HUES48 (cell line): ENCODE results near the gene PRLH.

Source experiments
- H3K27ac ChIP-seq: one replicate; pipeline ENCODE4 v1.7.0; 2013; ENCODE audit warnings: low read depth, low read length, inconsistent platforms
- H3K27me3 ChIP-seq: 2 replicates; pipeline ENCODE4 v1.6.1; 2013; ENCODE audit warnings: mild to moderate bottlenecking, low read length; ENCODE audit not compliant: control insufficient read depth, insufficient read depth
- H3K36me3 ChIP-seq: 2 replicates; pipeline ENCODE4 v1.6.1; 2013; ENCODE audit warnings: low read length; ENCODE audit not compliant: control insufficient read depth, insufficient read depth
- H3K4me1 ChIP-seq: 2 replicates; pipeline ENCODE4 v1.6.1; 2013; ENCODE audit warnings: mild to moderate bottlenecking, low read length; ENCODE audit not compliant: control insufficient read depth, insufficient read depth
- H3K4me3 ChIP-seq: 2 replicates; pipeline ENCODE4 v1.5.1; 2013; ENCODE audit warnings: mild to moderate bottlenecking, low read depth, low read length
- H3K9ac ChIP-seq: 2 replicates; pipeline ENCODE4 v1.6.1; 2013; ENCODE audit warnings: mild to moderate bottlenecking, low read depth, low read length, moderate library complexity
- H3K9me3 ChIP-seq: 2 replicates; pipeline ENCODE4 v1.6.1; 2013; ENCODE audit warnings: low read length; ENCODE audit not compliant: control insufficient read depth, insufficient read depth

The PRLH gene

DNA sequence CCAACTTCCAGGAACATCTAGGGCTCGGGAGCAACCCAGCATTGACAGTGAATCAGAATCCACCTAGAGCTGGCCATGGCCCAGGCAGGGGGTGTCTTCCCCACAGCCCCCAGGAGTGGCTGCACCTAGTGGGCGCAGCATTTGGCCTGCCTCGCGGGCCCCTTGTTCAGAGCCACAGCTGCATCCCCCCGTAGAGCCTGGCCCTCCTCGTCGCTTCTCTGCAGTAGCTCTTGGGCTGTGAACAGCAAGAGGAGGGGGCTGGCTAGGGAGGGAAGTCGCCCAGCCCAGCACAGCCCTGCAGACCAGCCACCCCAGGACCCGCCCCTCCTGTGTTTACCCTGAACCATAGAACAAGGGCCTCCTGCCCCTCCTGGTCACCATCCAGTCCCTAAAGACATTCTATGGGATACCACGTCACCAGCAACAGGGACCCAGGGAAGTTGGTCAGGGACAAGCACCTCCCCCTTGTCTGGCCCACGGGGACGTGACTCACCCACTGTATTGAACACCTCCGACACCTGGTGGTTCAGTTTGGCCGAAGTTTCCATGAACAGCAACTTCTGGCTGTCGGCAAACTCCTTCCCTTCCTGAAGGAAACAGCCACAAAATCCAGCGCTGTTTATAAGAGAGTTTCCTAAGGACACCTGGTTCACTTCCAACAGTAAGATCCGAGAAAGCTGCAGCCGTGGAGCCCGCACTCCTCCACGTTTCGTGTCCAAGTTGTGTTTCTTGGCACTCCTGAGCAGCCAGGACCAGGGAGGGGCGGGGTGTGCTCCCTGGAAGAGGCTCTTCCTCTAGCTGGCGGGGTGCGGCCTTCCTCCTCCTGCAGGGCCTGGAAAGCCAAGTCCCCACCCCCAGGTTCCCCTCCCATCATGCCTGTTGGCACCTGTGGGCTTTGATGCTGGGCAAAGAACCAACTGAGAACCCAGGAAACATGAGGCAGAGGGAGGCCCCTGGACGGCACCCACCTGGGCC, 8.8 kb downstream of the PRLH start:
- Histone ChIP-seq H3K27ac (no peak overlapping the region), H3K4me1 (peaks cover 9% of the 10 kb centered on the region; the same call in 1 of the 2 replicates), H3K36me3 (peaks cover 27% of the 10 kb centered on the region), H3K9ac (no peak overlapping the region), H3K9me3 (no peaks in the 10 kb centered on the region), H3K27me3 (no peaks in the 10 kb centered on the region), H3K4me3 (no peak overlapping the region)

DNA sequence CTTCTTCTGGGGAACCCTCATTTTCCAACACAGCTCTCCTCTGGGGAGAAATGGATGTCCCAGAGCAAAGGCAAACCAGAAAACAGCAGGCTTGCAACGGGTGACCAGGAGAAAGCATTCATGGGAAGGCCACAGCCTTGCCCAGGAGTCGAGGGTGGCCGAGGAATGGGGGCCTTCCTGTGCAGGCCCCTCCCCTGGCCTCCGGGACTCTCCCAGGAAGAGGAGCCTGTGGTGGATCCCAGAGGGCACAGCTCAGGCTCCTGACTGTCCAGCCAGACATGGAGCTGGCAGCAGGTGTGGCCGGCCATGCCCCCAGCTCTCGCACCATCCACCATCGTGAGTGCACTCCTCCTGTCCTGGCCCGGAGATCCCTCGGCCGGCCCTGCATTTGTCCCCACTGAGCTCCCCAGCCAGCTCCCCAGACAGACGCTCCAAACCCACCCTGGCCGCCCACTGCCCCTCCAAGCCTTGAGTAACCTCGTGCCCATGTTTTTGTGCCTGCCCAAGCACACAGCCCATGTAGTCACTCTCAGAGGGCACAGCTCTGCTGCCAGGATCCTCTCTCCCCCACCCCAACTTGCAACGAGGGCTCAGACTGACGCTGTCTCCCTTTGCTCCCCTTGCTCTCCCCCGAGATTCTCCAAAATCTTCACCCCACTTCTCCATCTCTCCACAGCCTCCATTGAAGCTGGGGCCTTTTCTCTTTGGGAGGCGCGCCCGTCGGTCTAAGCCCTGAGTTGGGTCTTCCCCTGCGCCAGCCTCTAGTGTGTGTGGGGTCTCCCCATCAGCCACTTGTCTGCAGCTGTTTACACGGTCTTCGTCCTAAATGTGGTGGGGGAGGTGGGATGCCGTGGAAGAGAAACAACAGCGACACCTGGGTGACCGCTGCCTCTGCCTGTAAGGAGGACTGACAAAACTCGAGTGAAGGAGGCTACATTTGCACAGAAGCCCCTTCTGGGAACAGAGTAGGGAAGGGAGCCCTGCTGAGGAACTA, 9.8 kb downstream of the PRLH start:
- H3K4me1 ChIP-seq, result peaks cover 9% of the 10 kb centered on the region; the same call in 1 of the 2 replicates
- no peak overlapping the region for H3K4me3 ChIP-seq
- no peak overlapping the region for H3K27ac ChIP-seq
- H3K9ac ChIP-seq, result no peak overlapping the region
- H3K36me3 ChIP-seq, result peaks cover 27% of the 10 kb centered on the region
- H3K27me3 ChIP-seq, result no peaks in the 10 kb centered on the region
- no peaks in the 10 kb centered on the region for H3K9me3 ChIP-seq

DNA sequence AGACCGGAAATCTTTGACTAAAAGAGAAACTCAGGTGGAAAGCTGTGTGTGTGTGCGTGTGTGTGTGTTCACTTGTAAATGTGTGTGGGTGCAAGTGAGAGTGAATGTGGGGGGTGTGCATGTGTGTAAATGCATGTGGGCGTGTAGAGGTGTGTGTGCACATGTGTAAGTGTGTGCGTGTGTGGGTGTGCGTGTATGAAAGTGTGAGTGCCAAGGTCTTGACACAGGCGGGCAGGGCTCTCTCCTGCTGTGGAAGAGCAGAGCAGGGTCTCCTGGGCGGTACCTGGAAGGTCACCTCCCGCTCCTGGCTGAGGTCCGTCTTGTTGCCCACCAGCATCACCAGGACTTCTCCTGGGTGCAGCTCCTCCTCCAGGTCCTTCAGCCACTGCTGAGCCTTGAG, 10.6 kb downstream of the PRLH start:
- Histone ChIP-seq H3K27ac (no peak overlapping the region), H3K27me3 (no peaks in the 10 kb centered on the region), H3K4me1 (peaks cover 11% of the 10 kb centered on the region), H3K36me3 (peaks cover 32% of the 10 kb centered on the region), H3K9me3 (no peaks in the 10 kb centered on the region), H3K4me3 (no peak overlapping the region), H3K9ac (no peak overlapping the region)

- no peak overlapping the region for H3K4me3 ChIP-seq
- H3K4me1 ChIP-seq, result peaks cover 7% of the 10 kb centered on the region
- H3K36me3 ChIP-seq, result peaks cover 32% of the 10 kb centered on the region
Observed at GRCh38 chr2:237577458-237577857, 11.1 kb downstream of the PRLH start.

DNA sequence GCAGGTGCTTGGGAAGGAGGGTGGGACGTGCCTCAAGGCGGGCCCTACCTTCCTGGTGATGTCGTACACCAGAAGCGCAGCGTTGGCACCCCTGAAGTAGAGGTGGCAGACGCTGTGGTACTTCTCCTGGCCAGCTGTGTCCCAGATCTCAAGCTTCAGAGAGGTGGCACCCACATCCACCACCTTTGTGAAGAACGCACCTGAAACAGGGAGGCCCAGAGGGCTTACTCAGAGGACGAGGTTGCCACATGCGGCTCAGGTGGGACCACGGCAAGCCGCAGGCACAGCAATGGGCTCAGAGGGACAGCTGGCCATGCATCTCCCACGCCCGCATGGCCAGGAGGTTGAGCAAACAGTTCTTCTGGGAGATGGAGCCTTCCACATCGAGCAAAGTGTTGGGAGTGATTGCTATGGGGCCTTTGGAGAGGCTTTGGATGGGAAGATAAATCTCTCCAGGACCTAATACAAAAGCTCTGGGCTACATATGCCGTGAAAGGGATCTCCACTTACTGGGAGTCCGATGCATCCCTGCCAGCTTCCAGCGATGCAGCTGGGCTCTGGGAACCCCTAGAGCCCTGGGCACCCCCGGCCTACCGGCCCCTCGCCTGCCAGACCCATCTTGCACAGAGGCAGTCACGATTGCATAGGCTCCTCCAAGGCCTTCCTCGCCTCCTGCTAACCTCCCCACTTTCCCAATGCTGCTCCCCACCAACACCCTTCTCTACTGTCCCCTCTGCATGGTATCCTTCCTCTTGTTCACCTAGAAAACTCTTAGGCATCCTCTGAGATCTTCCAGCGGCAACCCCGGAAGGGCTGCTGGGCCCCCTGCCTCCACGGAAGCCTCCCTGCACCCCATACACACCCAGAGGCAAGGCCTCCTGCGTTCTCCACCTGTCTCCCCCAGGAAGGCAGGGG, 11.8 kb downstream of the PRLH start:
- H3K27me3 ChIP-seq, result no peaks in the 10 kb centered on the region
- no peaks in the 10 kb centered on the region for H3K9me3 ChIP-seq
- no peak overlapping the region for H3K9ac ChIP-seq
- peaks cover 32% of the 10 kb centered on the region for H3K36me3 ChIP-seq
- no peak overlapping the region for H3K4me3 ChIP-seq
- H3K4me1 ChIP-seq, result peaks cover 5% of the 10 kb centered on the region; the same call in 1 of the 2 replicates
- H3K27ac ChIP-seq, result no peak overlapping the region

More at GRCh38 chr2:237577458-237577857, 11.1 kb downstream of the PRLH start:
- no peaks in the 10 kb centered on the region for H3K27me3 ChIP-seq
- H3K27ac ChIP-seq, result no peak overlapping the region
- H3K9me3 ChIP-seq, result no peaks in the 10 kb centered on the region
- no peak overlapping the region for H3K9ac ChIP-seq

- H3K36me3 ChIP-seq, result peaks cover 42% of the 10 kb centered on the region
- no peaks in the 10 kb centered on the region for H3K9me3 ChIP-seq
- H3K4me1 ChIP-seq, result peaks cover 14% of the 10 kb centered on the region
- no peak overlapping the region for H3K9ac ChIP-seq
- no peak overlapping the region for H3K4me3 ChIP-seq
- no peak overlapping the region for H3K27ac ChIP-seq
- H3K27me3 ChIP-seq, result no peaks in the 10 kb centered on the region
Observed at GRCh38 chr2:237581326-237581725, 15.0 kb downstream of the PRLH start.

DNA sequence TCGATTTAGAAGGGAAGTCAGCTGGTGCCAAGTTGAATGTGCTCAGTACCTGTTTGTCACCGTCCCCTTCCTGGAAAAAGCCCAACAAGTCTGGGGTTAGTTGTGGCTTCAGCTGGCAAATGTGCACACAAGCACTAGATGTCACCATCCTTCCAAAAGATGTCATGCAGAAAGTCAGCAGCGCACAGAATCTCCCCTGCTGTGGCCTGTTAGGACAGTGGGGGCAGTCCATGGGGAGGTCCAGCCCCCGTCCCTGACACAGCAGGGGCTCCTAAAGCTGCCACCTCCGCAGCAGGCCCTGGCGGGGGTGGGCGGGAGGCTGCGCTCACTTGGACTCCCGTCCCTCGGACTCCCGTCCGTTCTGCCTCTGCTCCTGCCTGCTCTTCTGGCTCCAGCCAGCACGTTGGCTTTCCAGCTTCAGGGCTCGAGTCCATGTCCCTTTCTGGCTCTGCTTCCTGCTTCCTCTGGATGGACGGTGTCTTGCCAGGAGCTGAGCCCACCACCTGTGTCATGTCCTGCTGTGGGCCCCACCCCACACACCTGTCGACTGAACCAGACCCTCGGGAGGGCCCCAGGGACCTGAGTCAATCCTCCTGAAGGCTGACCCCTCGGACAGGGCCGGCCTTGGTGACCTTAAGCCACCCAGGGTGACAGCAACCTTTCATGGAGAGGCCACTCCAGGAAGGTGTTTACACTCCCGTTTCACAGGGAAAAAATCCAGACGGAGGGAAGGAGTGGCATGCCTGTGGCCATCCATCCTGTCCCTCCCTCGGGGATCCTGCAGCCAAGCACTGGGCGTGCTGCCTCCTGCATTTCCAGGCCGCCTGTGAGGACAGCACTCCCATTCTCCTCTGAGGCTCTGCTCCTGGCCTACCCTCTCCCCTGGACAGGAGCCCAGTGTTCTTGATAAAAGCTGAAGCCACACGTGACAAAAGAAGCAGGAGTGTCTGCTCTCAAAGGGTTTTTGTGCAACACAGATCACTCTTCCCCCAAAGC, 15.7 kb downstream of the PRLH start:
- Histone ChIP-seq H3K36me3 (peaks cover 40% of the 10 kb centered on the region), H3K9ac (no peak overlapping the region)

DNA sequence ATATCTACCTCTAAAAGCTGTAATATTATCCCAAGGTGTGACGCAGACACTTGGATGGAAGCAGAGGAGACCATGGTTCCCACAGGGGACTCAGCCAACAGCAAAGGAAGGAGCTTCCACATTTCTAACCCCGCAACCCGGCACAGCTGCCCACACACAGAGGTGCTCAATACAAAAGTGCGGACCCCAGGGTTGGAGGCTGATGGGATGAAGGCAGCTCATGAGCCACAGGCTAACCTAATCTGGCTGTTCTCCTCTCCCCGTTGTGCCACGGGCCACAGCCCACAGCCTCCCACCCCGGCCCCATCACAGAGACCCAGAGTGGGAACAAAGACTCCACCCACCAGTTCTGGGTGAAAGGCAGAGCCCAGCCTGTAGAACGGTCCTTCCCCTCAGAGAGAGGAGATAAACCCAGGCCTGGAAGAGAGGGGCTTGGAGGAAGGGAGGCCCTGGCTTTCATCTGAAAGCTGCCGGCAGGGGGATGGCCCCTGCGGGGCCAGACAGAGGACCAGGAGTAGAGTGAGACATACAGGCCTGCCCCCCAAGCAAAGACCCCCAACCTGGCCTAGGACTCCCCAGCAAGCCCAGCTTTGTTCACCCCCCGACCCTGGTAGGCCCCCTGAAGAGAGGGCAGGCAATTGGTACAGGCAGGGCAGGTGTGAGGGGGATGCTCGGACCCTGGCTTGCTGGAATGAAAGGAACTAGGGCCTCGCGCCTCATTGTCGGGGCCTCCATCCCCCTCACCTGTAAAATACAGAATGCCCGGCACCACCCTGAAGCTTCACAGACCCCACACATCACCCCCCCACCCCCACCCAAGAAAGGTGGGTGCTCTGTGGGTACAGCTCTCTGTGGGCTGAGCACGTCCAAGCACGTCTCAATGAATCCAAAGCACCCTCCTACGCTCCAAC, 17.3 kb downstream of the PRLH start:
- Histone ChIP-seq H3K27me3 (no peaks in the 10 kb centered on the region), H3K4me3 (no peak overlapping the region), H3K36me3 (peaks cover 27% of the 10 kb centered on the region), H3K9ac (no peak overlapping the region), H3K27ac (no peak overlapping the region), H3K4me1 (peaks cover 27% of the 10 kb centered on the region), H3K9me3 (no peaks in the 10 kb centered on the region)

More for the DNA sequence above, 15.7 kb downstream of the PRLH start:
- H3K9me3 ChIP-seq, result no peaks in the 10 kb centered on the region
- H3K27ac ChIP-seq, result no peak overlapping the region
- H3K4me3 ChIP-seq, result no peak overlapping the region
- H3K4me1 ChIP-seq, result peaks cover 19% of the 10 kb centered on the region
- H3K27me3 ChIP-seq, result no peaks in the 10 kb centered on the region
